Epithelial cell of esophagus (primary cell): Measurements from ENCODE around the gene SPINK8.
"Not testable (repeated sequence)": the region's sequence is repeated elsewhere in the genome, so short reads cannot be mapped to it uniquely, and the experiment has no call there.

Experiments used
- DNase-seq: peaks from one replicate; pipeline ENCODE4 v3.0.0; 2010; ENCODE audit warnings: low read depth
- H3K4me3 ChIP-seq: 2 replicates; pipeline ENCODE4 v1.5.1; 2011; ENCODE audit warnings: mild to moderate bottlenecking, low read length, control low read depth
- TF ChIP-seq, protein P1 (sequence below): IDR thresholded peaks from 2 replicates; pipeline ENCODE4 v1.5.1; 2011; ENCODE audit warnings: low read depth, mild to moderate bottlenecking, low read length, control low read depth, inconsistent platforms; ENCODE audit not compliant: insufficient read depth; ENCODE audit errors: missing control alignments

The SPINK8 gene

DNA sequence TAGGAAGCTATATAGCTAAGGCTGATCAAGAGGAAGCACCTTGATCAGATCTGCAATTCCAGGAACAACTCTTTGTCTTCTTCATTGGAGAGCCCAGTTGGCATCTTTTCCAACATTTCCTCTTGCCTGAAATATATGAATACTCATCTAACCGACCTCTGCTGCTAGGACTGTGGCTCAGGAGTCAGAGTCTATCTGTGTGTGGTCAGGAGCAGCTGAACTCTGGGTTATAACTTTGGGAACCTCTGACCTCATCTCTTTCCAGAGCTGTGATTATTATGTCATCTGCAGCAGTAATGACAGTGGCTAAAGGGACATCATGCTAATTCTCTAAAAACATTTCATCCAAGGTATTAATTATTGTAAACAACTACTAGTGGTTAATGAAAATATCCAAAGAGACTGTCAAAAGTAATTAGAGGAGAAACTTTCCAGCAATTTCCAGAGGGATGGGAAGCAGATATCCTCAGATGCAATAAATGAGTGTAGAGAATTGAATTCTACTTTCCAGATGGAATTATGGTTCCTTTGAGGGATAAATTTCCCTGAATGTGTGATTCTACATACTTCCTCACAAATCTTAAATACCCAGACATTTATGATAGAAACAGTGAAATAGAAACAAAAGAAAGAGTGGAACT is 11.5 kb upstream of the SPINK8 start:
- no peak for DNase-seq
- TF ChIP-seq, protein P1, sequence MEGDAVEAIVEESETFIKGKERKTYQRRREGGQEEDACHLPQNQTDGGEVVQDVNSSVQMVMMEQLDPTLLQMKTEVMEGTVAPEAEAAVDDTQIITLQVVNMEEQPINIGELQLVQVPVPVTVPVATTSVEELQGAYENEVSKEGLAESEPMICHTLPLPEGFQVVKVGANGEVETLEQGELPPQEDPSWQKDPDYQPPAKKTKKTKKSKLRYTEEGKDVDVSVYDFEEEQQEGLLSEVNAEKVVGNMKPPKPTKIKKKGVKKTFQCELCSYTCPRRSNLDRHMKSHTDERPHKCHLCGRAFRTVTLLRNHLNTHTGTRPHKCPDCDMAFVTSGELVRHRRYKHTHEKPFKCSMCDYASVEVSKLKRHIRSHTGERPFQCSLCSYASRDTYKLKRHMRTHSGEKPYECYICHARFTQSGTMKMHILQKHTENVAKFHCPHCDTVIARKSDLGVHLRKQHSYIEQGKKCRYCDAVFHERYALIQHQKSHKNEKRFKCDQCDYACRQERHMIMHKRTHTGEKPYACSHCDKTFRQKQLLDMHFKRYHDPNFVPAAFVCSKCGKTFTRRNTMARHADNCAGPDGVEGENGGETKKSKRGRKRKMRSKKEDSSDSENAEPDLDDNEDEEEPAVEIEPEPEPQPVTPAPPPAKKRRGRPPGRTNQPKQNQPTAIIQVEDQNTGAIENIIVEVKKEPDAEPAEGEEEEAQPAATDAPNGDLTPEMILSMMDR: no peak
- H3K4me3 ChIP-seq: no peak overlapping the region

DNA sequence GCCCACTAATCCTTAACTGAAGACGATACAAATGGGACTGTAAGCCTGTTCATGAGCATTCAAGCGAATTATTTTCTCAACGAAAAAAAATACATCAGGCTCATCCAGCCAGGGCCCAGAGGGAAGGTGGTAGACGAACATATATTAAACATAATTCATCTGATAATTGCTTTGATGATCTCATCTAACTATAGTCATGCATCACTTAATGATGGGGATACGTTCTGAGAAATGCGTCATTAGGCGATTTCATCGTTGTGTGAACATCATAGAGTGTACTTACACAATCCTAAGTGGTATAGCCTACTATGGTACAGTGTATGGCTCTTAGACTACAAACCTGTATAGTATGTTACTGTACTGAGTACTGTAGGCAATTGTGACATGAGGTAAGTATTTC is 10.0 kb upstream of the SPINK8 start:
- TF ChIP-seq, protein P1: no peak
- no peak for DNase-seq
- no peak overlapping the region for H3K4me3 ChIP-seq

DNA sequence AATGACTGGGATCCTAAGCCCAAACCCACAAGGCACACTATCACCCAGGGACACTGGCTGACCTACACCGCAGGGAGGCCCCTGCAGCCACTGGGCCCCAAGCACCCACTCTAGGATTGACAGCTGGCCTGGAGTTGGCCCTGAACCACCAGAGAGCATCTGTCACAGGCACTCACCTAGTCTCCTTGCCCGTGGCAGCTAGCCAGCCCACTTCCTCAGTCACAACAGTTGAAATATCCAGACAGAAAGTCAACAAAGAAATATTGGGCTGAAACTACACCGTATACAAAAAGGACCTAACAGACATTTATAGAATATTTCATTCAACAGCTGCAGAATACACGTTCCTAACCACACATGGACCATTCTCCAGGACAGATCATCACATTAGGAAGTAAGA is 5.2 kb upstream of the SPINK8 start:
- DNase-seq: no peak
- no peak overlapping the region for H3K4me3 ChIP-seq
- TF ChIP-seq, protein P1: no peak

DNA sequence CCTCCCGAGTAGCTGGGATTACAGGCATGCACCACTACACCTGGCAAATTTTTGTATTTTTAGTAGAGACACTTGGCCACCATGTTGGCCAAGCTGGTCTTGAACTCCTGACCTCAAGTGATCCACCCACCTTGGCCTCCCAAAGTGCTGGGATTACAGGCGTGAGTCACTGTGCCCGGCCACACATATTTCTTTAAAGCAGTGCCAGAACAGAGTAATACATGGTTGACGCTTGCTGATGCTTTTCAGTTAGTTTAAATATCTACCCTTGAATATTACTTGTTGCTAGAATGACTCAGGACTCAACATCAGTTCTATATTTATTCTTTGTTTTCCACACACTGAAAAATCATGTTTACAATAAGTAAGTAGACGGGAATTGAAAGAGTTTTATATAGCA is 4.1 kb upstream of the SPINK8 start:
- not testable (repeated sequence) for DNase-seq, H3K4me3 ChIP-seq

DNA sequence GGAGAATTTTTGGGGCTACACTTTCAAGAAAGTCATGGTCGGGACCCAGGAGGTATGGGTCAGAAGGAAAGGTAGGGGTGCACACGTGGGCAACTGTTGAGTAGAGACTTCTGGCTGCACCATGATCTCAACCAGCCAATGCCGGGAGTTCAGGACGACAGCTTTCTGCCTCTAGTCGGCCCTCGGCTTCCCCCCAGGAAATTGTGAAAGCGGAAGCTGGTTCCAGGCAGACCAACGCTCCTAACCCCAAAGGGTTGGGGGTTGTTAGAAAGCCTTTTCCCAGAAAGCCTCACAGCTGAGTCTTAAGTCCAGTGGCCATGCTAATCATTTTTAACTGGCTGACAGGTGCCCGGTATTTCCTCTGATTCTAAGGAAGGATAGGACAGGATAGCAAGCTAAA is 1.8 kb upstream of the SPINK8 start:
- H3K4me3 ChIP-seq, DNase-seq: not testable (repeated sequence)

DNA sequence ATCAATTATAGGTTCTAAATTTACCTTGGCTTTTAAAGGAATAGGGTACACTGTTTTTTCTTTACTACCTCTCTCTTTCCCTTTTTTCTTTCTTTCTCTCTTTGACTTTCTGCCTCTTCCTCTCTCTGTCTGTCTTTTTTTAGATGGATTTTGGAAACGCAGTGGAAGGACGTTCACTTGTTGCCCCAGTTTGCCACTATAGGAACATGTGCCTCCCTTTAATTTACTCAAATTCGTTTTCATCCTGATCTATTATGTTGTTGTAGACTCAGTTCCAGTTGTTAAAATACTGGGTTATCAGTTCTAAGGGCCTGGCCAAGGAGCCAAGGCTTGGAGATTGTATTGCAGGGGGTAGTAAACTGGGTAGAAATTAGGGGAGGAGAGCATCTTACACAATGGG is 1.1 kb upstream of the SPINK8 start:
- no peak overlapping the region for H3K4me3 ChIP-seq
- TF ChIP-seq, protein P1: no peak
- no peak for DNase-seq

DNA sequence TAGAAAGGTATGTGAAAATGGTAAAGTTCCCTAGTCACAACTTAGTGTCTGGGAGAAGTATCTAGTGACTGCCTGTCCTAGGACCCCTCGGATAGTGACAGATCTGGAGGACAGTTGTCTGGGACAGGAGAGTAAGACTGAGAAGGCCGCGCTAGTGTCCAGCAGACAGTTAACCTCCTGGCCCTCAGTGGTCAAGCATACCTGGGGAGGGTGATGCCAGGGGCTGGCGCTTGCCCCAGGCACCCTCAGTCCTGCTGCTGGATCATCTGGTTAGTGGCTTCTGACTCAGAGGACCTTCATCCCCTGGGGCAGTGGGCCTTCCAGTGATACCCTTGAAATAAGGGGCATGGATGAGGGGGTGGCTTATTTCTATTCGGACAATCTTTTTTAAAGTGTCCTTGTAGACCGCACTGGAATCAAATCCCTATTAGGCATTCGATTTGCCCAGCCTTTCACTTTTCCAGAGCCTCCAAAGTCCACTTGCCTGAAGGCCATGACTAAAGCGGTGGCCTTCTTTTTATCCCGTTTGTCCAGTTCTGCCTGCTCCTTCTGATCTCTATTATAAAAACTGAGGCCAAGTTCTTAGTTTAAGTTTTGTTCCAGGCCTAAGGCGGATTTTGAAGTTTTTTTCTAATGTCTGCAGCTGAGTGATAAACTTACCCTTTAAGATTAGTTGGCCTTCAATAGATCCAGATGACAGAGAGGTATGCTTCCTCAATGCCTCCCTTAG is 1.6 kb downstream of the SPINK8 start:
- not testable (repeated sequence) for H3K4me3 ChIP-seq, DNase-seq

DNA sequence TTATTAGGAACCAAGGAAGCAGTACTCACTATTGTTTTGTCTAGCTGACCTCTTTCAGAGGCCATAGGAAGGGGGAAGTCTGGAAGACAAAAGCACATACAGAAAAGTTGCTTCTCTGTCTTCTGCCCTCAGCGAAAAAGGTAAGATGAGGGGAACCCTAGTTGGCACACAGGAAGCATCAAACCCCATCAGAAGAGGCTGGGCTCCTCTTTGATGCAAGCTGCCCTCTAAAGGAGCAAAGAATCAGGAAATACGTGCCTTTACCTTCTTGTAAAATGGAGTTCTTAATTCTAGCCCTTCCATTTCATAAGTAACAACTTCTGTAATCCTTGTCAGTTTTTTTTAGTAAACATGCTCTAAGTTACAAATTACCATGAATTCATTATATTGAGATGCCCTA is 12.5 kb downstream of the SPINK8 start:
- no peak for DNase-seq
- no peak overlapping the region for H3K4me3 ChIP-seq
- TF ChIP-seq, protein P1: no peak
